ENCODE data around the gene CHAF1A. TPM values are rescaled to one million over a fixed set of nuclear protein-coding genes. Genes with fewer than 3 reads are reported as not detected.

CHAF1A gene
- total RNA-seq, 1 experiment from 2014 or later = 30.0 TPM

- Histone ChIP-seq H3K27ac (no peak overlapping the region), H3K36me3 (ENCODE audit: low read depth) (no peaks in the 10 kb centered on the region), H3K4me3 (no peak overlapping the region), H3K9me3 (ENCODE audit: insufficient read depth, low read depth) (no peaks in the 10 kb centered on the region), H2AFZ (no peak overlapping the region), H3K4me2 (no peak overlapping the region), H3K4me1 (replicated peaks; ENCODE audit: insufficient read depth) (no peaks in the 10 kb centered on the region), H3K27me3 (ENCODE audit: insufficient read depth, low read depth) (no peaks in the 10 kb centered on the region), H3F3A (ENCODE audit: insufficient read depth, low read depth) (0 out of 2 replicates have a peak, but pooled peaks cover 3% of the 10 kb centered on the region), H3K79me2 (ENCODE audit: low read depth) (no peaks in the 10 kb centered on the region), H4K20me1 (ENCODE audit: insufficient read depth) (no peaks in the 10 kb centered on the region), H3K9me2 (ENCODE audit: insufficient read depth) (no peaks in the 10 kb centered on the region)
- intact Hi-C loops (cut with micrococcal nuclease; ENCODE audit: unreplicated experiment) = no loop called here
- ChIA-PET CTCF (no interaction called here), POLR2A (ENCODE audit: unreplicated experiment) (interaction anchor here (0.5 kb wide), 1 partner anchor 43 kb away, joined by 4 read pairs; no protein-coding TSS in a partner anchor)
- BruUV-seq (replicated peaks) = TSS peak; percentile 27
- no peak for DNase-seq
- TF ChIP-seq CTCF (conservative IDR thresholded peaks at IDR 0.05) = no peak
- TF ChIP-seq EZH2 (IDR thresholded peaks at IDR 0.05; ENCODE audit: low read depth) = no peak
These were observed 42.6 kb downstream of the CHAF1A start for GRCh38 chr19:4444765-4445741.

GRCh38 chr19:4445963-4446703 is 43.7 kb downstream of the CHAF1A start:
- no peaks in the 10 kb centered on the region for H3K27me3 ChIP-seq (ENCODE audit: insufficient read depth, low read depth)
- no peaks in the 10 kb centered on the region for H3K79me2 ChIP-seq (ENCODE audit: low read depth)
- no peak overlapping the region for H3K27ac ChIP-seq
- H3F3A ChIP-seq (ENCODE audit: insufficient read depth, low read depth) = peaks cover 4% of the 10 kb centered on the region; the same call in 1 of the 2 replicates
- H3K4me2 ChIP-seq = no peak overlapping the region
- H3K9me3 ChIP-seq (ENCODE audit: insufficient read depth, low read depth) = no peaks in the 10 kb centered on the region
- H3K9me2 ChIP-seq (ENCODE audit: insufficient read depth) = no peaks in the 10 kb centered on the region
- CTCF ChIA-PET = no interaction called here
- no peaks in the 10 kb centered on the region for H3K36me3 ChIP-seq (ENCODE audit: low read depth)
- BruUV-seq (replicated peaks) = no TSS peak
- no peaks in the 10 kb centered on the region for H3K4me1 ChIP-seq (replicated peaks; ENCODE audit: insufficient read depth)
- TF ChIP-seq CTCF (conservative IDR thresholded peaks at IDR 0.05) (no peak), EZH2 (IDR thresholded peaks at IDR 0.05; ENCODE audit: low read depth) (no peak)
- no peak for DNase-seq
- intact Hi-C loops (cut with micrococcal nuclease; ENCODE audit: unreplicated experiment) = no loop called here
- POLR2A ChIA-PET (ENCODE audit: unreplicated experiment) = no interaction called here
- H3K4me3 ChIP-seq = no peak overlapping the region
- H4K20me1 ChIP-seq (ENCODE audit: insufficient read depth) = no peaks in the 10 kb centered on the region
- no peak overlapping the region for H2AFZ ChIP-seq

DNA sequence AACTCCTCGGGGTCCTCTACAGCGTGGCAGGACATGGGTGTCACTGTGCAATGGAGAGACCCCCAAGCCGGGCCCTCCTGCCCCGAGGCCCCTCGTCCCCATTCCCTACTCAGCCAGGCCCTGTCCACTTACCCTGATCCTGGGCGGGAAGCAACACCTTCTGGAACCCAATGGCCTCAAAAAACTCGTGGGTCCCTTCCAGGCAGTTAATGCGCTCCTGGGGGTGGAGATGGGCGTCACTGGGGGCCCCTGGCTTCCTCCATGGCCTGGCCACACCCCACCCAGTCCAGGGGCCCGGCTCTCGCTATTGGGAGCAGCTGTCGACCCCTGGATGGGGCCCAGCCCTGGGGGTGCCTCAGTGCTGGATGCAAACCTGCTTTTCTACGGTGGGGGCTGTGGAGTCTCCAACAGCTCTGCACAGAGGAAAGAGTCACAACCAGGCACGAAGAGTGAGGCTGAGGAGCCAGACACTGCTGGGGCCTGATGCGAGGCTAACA is 44.3 kb downstream of the CHAF1A start:
- Histone ChIP-seq H3K4me1 (replicated peaks; ENCODE audit: insufficient read depth) (no peaks in the 10 kb centered on the region), H3K36me3 (ENCODE audit: low read depth) (no peaks in the 10 kb centered on the region), H3K9me2 (ENCODE audit: insufficient read depth) (no peaks in the 10 kb centered on the region), H4K20me1 (ENCODE audit: insufficient read depth) (no peaks in the 10 kb centered on the region), H3K27ac (no peak overlapping the region), H3K79me2 (ENCODE audit: low read depth) (no peaks in the 10 kb centered on the region), H3K27me3 (ENCODE audit: insufficient read depth, low read depth) (no peaks in the 10 kb centered on the region), H3K9me3 (ENCODE audit: insufficient read depth, low read depth) (no peaks in the 10 kb centered on the region), H3F3A (ENCODE audit: insufficient read depth, low read depth) (peaks cover 9% of the 10 kb centered on the region; the same call in 1 of the 2 replicates), H3K4me2 (no peak overlapping the region), H3K4me3 (no peak overlapping the region), H2AFZ (no peak overlapping the region)
- ChIA-PET POLR2A (ENCODE audit: unreplicated experiment) (no interaction called here), CTCF (no interaction called here)
- TF ChIP-seq EZH2 (IDR thresholded peaks at IDR 0.05; ENCODE audit: low read depth) = no peak
- no peak for TF ChIP-seq CTCF (conservative IDR thresholded peaks at IDR 0.05)
- intact Hi-C loops (cut with micrococcal nuclease; ENCODE audit: unreplicated experiment) = no loop called here
- no TSS peak for BruUV-seq (replicated peaks)
- no peak for DNase-seq

Measured in PC-9 (cell line).